Thyroid gland (tissue), 4 donors: ENCODE measurements around the gene TSHZ1.

Source experiments
- POLR2A ChIP-seq, 2 donors: fragments of 450-650 bp; IDR thresholded peaks; one replicate each; pipeline ENCODE4 v1.6.1; 2017; ENCODE audit warnings: antibody characterized with exemption in 2 of 2, mild to moderate bottlenecking in 2 of 2, moderate library complexity in 1 of 2
- TF ChIP-seq, protein P1 (sequence below), 6 experiments: fragments of 200-600 bp in 3 of 6; fragments of 450-650 bp in 3 of 6; sonication (generic) in 3 of 6; IDR thresholded peaks; one replicate each; pipeline ENCODE4 v1.5.1; 2016 to 2019; ENCODE audit warnings: antibody characterized with exemption in 6 of 6, mild to moderate bottlenecking in 2 of 6, inconsistent platforms in 1 of 6, moderate library complexity in 1 of 6

DNA sequence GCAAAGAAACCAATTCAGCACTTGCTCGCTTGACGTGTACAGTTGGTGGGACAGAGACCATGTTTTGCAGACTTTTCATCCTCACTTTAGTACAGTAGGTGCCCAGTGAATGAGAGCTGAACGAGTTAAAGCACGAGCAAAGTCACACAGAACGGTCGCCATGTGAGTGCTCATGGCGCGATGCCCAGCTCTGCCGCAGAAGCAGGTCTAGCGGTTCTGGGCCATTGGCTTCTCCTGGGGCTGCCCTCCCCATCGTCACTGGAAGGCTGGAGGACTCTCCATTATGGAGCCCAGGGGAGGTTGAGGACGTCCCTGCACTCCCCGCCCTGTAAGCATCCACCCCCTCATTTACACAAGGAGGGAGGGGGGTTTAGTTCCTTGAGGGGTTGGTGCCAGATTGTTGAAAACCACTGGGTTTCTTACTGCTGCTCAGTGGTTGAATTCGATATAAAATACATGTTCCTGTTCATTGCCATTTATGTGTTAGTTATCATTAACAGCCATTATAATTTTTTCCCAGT is 26.6 kb upstream of the TSHZ1 start:
- TF ChIP-seq, protein P1, sequence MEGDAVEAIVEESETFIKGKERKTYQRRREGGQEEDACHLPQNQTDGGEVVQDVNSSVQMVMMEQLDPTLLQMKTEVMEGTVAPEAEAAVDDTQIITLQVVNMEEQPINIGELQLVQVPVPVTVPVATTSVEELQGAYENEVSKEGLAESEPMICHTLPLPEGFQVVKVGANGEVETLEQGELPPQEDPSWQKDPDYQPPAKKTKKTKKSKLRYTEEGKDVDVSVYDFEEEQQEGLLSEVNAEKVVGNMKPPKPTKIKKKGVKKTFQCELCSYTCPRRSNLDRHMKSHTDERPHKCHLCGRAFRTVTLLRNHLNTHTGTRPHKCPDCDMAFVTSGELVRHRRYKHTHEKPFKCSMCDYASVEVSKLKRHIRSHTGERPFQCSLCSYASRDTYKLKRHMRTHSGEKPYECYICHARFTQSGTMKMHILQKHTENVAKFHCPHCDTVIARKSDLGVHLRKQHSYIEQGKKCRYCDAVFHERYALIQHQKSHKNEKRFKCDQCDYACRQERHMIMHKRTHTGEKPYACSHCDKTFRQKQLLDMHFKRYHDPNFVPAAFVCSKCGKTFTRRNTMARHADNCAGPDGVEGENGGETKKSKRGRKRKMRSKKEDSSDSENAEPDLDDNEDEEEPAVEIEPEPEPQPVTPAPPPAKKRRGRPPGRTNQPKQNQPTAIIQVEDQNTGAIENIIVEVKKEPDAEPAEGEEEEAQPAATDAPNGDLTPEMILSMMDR (IDR thresholded peaks at IDR 0.05) = no peak
- no peak for TF ChIP-seq POLR2A (IDR thresholded peaks at IDR 0.05)
